Activated CD4-positive, alpha-beta memory T cell treated with anti-CD3 and anti-CD28 coated beads, Interleukin-2, amount 10 ng/mL, durations not matched to agents 7 days and 5 days (primary cell): ENCODE data around the gene RFX4. TPM values are rescaled to one million over a fixed set of nuclear protein-coding genes. Genes with fewer than 3 reads are reported as not detected.
A peak's percentile ranks its signal among the peaks of the same experiment; 100 is the strongest.

Experiments used
- CTCF ChIA-PET: fragments of 350-600 bp; sonication (Branson Sonifier 250); formaldehyde crosslinking; loops from one replicate; lab custom pipeline; 2021; ENCODE audit warnings: antibody characterized with exemption, inconsistent platforms; lab: Charles Lee
- POLR2A ChIA-PET: fragments of 350-600 bp; sonication (Branson Sonifier 250); formaldehyde crosslinking; loops from one replicate; lab custom pipeline; 2021; ENCODE audit warnings: antibody characterized with exemption; lab: Charles Lee
- DNase-seq: peaks from one replicate; pipeline ENCODE4 v3.0.0-alpha.2; 2020
- H3K27ac Mint-ChIP-seq: one replicate; pipeline ENCODE4 v1.8.0; 2021; ENCODE audit warnings: mild to moderate bottlenecking, mixed read lengths
- H3K27me3 Mint-ChIP-seq: one replicate; pipeline ENCODE4 v1.8.0; 2021; ENCODE audit warnings: mixed read lengths
- H3K36me3 Mint-ChIP-seq: one replicate; pipeline ENCODE4 v1.8.0; 2021; ENCODE audit warnings: low read depth, mixed read lengths
- H3K4me1 Mint-ChIP-seq: one replicate; pipeline ENCODE4 v1.8.0; 2021; ENCODE audit warnings: mixed read lengths
- H3K4me3 Mint-ChIP-seq: one replicate; pipeline ENCODE4 v1.8.0; 2021; ENCODE audit warnings: mild to moderate bottlenecking, mixed read lengths
- H3K9me3 Mint-ChIP-seq: one replicate; pipeline ENCODE4 v1.8.0; 2021; ENCODE audit warnings: mixed read lengths
- total RNA-seq, 2 experiments: library from RNA; stranded (reverse); gene quantifications; one replicate each; pipeline ENCODE4 v1.2.3, GENCODE V29; 2021

Gene RFX4
- total RNA-seq: not detected

GRCh38 chr12:106582641-106583230 lies at the start of gene RFX4:
TSS of gene RFX4 (plus strand) at chr12:106583004. CDS start at chr12:106583321, 317 bp downstream.
- CTCF ChIA-PET: no interaction called here
- peaks cover 28% of the 10 kb centered on the region for H3K4me1 Mint-ChIP-seq
- H3K27ac Mint-ChIP-seq: no peak within 1 kb of the TSS
- peaks cover 2% of the 10 kb centered on the region for H3K36me3 Mint-ChIP-seq
- no peak for DNase-seq
- peaks cover 84% of the 10 kb centered on the region for H3K27me3 Mint-ChIP-seq
- H3K4me3 Mint-ChIP-seq: peak within 1 kb of the TSS; percentile 24
- POLR2A ChIA-PET: no interaction called here
- H3K9me3 Mint-ChIP-seq: no peaks in the 10 kb centered on the region

DNA sequence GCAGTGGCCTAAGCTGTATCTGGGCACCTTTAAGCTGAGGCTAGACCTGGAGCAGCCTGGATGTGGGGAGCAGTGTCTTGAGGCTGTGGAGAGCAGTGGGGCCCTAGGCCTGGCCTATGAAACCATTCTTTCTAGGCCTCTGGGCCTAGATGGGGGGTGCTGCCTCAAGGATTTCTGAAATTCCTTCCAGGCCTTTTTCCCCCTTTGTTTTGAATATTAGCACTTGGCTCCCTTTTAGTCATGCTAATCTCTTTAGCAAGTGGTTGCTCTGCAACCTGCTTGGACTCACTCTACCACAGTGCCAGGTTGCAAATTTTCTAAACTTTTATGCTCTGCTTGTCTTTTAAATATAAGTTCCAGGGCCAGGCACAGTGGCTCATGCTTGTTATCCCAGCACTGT lies 41.6 kb upstream of the RFX4 start:
- ChIA-PET POLR2A (no interaction called here), CTCF (no interaction called here)
- no peaks in the 10 kb centered on the region for H3K4me1 Mint-ChIP-seq
- no peak for DNase-seq
- H3K36me3 Mint-ChIP-seq: no peaks in the 10 kb centered on the region
- H3K27ac Mint-ChIP-seq: no peak overlapping the region
- H3K4me3 Mint-ChIP-seq: no peak overlapping the region
- H3K27me3 Mint-ChIP-seq: peaks cover 6% of the 10 kb centered on the region
- H3K9me3 Mint-ChIP-seq: no peaks in the 10 kb centered on the region

DNA sequence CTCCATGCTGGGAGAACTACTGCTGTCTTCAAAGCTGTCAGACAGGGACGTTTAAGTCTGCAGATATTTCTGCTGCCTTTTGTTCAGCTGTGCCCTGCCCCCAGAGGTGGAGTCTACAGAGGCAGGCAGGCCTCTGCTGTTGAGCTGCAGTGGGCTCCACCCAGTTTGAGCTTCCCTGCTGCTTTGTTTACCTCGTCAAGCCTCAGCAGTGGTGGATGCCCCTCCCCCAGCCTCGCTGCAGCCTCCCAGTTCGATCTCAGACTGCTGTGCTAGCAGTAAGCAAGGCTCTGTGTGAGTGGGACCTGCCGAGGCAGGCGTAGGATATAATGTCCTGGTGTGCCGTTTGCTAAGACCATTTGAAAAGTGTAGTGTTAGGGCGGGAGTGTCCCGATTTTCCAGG lies 31.4 kb upstream of the RFX4 start:
- no peak for DNase-seq
- POLR2A ChIA-PET: no interaction called here

DNA sequence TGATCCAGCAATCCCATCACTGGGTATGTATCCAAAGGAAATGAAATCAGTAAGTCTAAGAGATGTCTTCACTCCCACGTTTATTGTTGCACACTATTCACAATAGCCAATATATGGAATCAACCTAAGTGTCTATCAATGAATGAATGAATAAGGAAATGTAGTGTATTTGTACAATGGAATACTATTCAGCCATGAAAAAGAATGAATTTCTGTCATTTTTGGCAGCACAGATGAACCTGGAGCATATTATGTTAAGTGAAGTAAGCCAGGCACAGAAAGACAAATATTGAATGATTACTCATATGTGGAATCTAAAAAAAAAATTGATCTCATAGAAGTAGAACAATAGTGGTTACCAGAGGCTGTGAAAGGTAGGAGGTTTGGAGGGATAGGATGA lies 30.6 kb upstream of the RFX4 start:
- Mint-ChIP-seq H3K4me1 (no peaks in the 10 kb centered on the region), H3K27me3 (peaks cover 18% of the 10 kb centered on the region), H3K9me3 (peaks cover 17% of the 10 kb centered on the region), H3K27ac (no peak overlapping the region), H3K4me3 (no peak overlapping the region), H3K36me3 (no peaks in the 10 kb centered on the region)
- no peak for DNase-seq
- ChIA-PET POLR2A (no interaction called here), CTCF (no interaction called here)

More for the DNA sequence above, 31.4 kb upstream of the RFX4 start:
- no peaks in the 10 kb centered on the region for H3K4me1 Mint-ChIP-seq
- H3K9me3 Mint-ChIP-seq: peaks cover 17% of the 10 kb centered on the region
- H3K27me3 Mint-ChIP-seq: peaks cover 19% of the 10 kb centered on the region
- H3K36me3 Mint-ChIP-seq: no peaks in the 10 kb centered on the region
- no peak overlapping the region for H3K4me3 Mint-ChIP-seq
- no peak overlapping the region for H3K27ac Mint-ChIP-seq
- CTCF ChIA-PET: no interaction called here

GRCh38 chr12:106564678-106565329 lies 18.0 kb upstream of the RFX4 start:
- ChIA-PET POLR2A (no interaction called here), CTCF (no interaction called here)
- H3K4me1 Mint-ChIP-seq: no peaks in the 10 kb centered on the region
- DNase-seq: no peak
- H3K9me3 Mint-ChIP-seq: no peaks in the 10 kb centered on the region
- no peak overlapping the region for H3K27ac Mint-ChIP-seq
- H3K4me3 Mint-ChIP-seq: no peak overlapping the region
- H3K36me3 Mint-ChIP-seq: no peaks in the 10 kb centered on the region
- H3K27me3 Mint-ChIP-seq: peaks cover 13% of the 10 kb centered on the region

DNA sequence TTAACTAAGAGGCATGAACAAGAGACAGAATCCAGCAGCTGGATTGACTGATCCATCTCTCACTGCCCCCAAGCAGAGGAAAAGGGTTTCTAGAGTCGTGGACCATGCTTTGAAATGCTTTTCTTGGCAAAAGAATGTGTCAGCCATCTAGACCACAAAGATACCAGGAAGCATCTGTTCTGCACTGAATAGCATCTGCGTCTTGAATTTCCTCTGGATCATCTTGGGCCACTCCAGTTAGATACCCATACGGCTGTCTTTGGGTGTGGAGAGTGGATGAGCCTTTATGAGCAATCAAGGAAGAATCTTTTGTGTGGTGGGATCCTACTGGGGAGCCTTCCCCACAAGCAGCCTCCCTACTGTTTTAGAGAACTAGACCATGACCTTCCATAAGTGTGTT lies 16.0 kb upstream of the RFX4 start:
- Mint-ChIP-seq H3K27me3 (peaks cover 13% of the 10 kb centered on the region), H3K36me3 (no peaks in the 10 kb centered on the region), H3K27ac (no peak overlapping the region), H3K9me3 (no peaks in the 10 kb centered on the region), H3K4me1 (no peaks in the 10 kb centered on the region), H3K4me3 (no peak overlapping the region)
- ChIA-PET CTCF (no interaction called here), POLR2A (no interaction called here)
- DNase-seq: no peak

DNA sequence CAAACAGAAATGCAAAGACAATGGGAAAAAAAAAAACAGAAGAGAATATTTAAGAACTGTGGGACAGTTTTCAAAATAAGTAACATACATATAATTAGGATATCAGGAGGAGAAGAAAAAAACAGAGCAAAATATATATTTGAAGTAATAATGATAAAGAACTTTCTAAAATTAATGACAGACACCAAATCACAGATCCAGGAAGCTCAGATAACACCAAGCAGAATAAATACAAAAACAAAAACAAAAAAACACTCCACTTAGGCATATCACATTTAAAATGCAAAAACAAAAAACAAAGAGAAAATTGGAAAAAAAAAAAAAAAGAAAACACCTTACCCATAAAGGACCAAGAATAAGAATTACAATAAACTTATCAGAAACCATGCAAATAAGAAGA lies 9.6 kb upstream of the RFX4 start:
- ChIA-PET CTCF (no interaction called here), POLR2A (no interaction called here)
- no peaks in the 10 kb centered on the region for H3K36me3 Mint-ChIP-seq
- no peak overlapping the region for H3K4me3 Mint-ChIP-seq
- H3K27ac Mint-ChIP-seq: no peak overlapping the region
- H3K27me3 Mint-ChIP-seq: peaks cover 27% of the 10 kb centered on the region
- H3K9me3 Mint-ChIP-seq: no peaks in the 10 kb centered on the region
- DNase-seq: no peak
- H3K4me1 Mint-ChIP-seq: no peaks in the 10 kb centered on the region

DNA sequence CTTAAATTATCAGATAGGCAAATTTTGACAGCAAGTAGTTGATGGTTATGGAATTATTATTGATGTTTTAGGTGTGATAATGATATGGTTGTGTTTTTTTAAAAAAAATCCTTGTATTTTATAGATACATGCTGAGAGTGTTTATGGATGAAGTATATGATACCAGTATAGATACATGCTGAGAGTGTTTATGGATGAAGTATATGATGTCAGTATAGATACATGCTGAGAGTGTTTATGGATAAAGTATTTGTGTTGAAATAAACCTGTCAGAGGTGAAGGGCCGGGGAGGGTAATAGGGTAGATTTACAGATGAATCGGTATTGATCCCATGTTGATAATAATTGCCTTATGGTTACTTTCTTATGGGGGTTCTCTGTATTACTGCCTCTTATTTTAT lies 6.0 kb upstream of the RFX4 start:
- ChIA-PET CTCF (no interaction called here), POLR2A (no interaction called here)
- Mint-ChIP-seq H3K4me1 (peaks cover under 1% of the 10 kb centered on the region), H3K27me3 (peaks cover 49% of the 10 kb centered on the region), H3K27ac (no peak overlapping the region), H3K4me3 (no peak overlapping the region), H3K36me3 (peaks cover under 1% of the 10 kb centered on the region), H3K9me3 (no peaks in the 10 kb centered on the region)
- DNase-seq: no peak

DNA sequence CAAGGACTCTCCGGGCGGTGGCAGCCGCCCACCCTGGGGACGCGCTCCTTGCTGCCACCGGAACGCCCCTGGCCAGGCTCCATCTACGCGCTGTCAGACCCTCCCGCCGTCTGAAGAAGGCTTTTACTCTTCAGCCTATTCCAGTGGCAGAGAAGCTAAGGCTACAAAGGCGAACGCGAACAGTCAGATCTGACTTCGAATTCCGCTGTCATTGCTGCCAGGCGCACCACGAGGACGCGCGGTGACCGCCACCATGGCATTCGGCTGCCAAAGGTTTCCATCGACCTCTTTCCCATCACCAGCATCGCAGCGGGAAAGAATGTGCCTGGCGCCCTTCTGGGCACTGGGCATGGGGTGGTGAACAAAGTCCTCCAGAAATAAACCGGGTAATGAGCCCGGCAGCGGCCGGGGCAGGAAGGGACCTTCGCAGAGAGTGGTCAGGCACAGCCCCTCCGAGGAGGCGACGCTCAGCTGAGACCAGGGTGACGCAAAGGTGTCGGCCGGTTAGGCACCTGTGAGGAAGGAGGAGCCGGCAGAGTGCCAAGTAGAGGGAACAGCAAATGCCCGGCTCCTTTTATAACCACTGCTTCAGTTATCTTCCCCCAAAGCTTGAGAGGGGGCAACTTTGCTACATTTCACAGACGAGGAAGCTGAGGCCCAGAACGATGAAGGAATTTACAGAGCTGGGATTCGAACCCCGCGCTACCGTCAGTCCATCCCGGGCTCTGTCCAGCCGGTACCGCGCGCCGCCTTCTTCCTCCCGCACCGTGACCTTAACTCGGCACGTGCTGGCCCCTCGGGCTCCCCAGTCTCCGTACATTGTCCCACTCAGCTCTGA lies 1.9 kb upstream of the RFX4 start:
- DNase-seq: no peak
- ChIA-PET CTCF (no interaction called here), POLR2A (no interaction called here)
- H3K4me3 Mint-ChIP-seq: no peak overlapping the region
- peaks cover 21% of the 10 kb centered on the region for H3K4me1 Mint-ChIP-seq
- no peak overlapping the region for H3K27ac Mint-ChIP-seq
- H3K9me3 Mint-ChIP-seq: no peaks in the 10 kb centered on the region
- peaks cover 2% of the 10 kb centered on the region for H3K36me3 Mint-ChIP-seq
- H3K27me3 Mint-ChIP-seq: peaks cover 75% of the 10 kb centered on the region

DNA sequence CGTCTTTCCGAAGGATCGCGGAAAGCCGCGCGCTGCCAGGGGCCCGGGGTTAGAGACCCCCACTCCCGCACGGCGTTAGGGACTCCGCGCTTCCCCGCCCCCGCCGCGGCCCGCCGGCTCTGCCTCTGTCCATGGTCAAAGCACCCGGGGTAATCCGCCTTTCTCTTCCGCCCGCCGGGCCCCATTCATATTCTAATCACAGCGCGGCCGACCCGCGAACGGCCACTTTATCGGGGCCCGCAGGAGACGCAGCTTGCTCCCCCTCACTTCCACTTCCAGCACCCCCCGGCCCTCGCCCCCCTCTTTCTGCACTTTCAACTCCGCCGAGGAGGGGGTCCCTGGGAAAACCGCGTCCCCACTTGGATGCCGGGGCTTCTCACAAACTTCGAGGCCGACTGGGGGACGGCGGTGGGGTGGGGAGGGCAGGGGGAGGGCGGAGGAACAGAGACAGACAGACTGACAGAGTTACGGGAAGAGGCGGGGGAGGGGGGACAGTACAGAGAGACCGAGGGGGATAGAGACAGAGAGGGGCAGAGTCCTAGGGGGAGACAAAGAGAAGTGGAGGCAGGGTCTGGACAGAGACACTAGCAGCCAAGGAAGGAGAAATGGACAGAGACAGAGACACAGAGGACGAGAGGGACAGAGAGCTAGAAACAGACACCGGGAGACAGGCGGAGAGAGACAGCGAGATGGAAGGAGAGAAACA lies 1.1 kb upstream of the RFX4 start:
- ChIA-PET POLR2A (no interaction called here), CTCF (no interaction called here)
- Mint-ChIP-seq H3K27ac (no peak overlapping the region), H3K4me3 (no peak overlapping the region), H3K27me3 (peaks cover 79% of the 10 kb centered on the region), H3K36me3 (peaks cover 2% of the 10 kb centered on the region), H3K4me1 (peaks cover 26% of the 10 kb centered on the region), H3K9me3 (no peaks in the 10 kb centered on the region)
- no peak for DNase-seq

- Mint-ChIP-seq H3K4me1 (peaks cover 27% of the 10 kb centered on the region), H3K9me3 (no peaks in the 10 kb centered on the region), H3K4me3 (no peak overlapping the region), H3K27me3 (peaks cover 84% of the 10 kb centered on the region), H3K27ac (no peak overlapping the region), H3K36me3 (peaks cover 2% of the 10 kb centered on the region)
- ChIA-PET CTCF (no interaction called here), POLR2A (no interaction called here)
- DNase-seq: no peak
These were observed 584 bp upstream of the RFX4 start for GRCh38 chr12:106582249-106582591.

DNA sequence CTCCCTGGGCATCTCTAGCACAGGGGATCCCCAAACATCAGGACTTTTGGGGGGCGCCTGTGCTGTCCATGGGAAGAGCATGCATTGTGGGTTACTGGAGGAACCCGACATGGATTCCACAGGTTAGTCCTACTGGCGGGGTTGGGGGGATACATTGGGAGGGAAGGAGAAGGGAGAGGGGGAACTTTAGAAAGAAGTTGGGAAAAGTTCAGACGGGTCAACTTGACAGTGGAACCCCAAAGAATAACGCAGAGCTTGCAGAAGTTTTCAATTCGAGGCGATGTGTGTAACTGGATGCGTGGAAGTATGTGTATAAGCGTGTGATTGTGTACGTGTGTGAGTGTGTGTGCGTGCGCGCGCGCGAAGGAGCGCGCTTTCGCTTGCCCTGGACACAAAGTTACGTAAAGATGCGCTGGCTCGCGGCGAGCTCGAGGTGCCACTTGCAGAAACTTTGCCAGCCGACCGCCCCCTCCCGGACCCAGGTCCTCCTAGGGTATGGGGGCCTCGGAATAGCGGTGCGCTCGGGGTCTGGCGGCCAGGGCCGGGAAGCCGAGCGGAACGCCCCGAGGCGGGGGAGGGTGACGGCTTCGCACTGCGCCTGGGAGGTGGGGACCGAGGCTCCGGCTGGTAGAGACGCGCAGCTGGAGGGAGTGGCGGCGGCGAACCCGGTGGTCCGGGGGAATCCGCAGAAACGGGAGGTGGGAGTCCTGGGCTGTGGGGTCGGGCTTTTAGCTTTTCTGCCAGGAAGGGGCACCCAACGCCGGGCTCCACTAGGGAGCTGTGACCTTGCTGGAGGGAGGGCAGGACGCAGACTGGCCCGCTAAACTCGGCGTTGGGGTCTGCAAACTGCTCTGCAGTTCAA lies 669 bp downstream of the RFX4 start:
- H3K27ac Mint-ChIP-seq: no peak overlapping the region
- peaks cover 28% of the 10 kb centered on the region for H3K4me1 Mint-ChIP-seq
- DNase-seq: no peak
- peaks cover 86% of the 10 kb centered on the region for H3K27me3 Mint-ChIP-seq
- peaks cover 2% of the 10 kb centered on the region for H3K36me3 Mint-ChIP-seq
- ChIA-PET CTCF (no interaction called here), POLR2A (no interaction called here)
- no peaks in the 10 kb centered on the region for H3K9me3 Mint-ChIP-seq
- peak overlapping the region; percentile 24 for H3K4me3 Mint-ChIP-seq
